ENCODE data around the gene CST7.

GRCh38 chr20:24987873-24988835 is 39.1 kb downstream of the CST7 start:
- no peak for TF ChIP-seq CTCF (IDR thresholded peaks at IDR 0.05; ENCODE audit: insufficient read depth, low read length, poor library complexity, severe bottlenecking)
- no peak for TF ChIP-seq EZH2phosphoT487 (conservative IDR thresholded peaks at IDR 0.05; ENCODE audit: low read length)
